GM12892 (cell line): ENCODE measurements around the gene KCNIP4.

Experiments used
- POLR2A ChIP-seq: IDR thresholded peaks from 2 replicates; pipeline ENCODE4 v1.6.1; 2011; ENCODE audit warnings: low read depth, low read length, control low read depth
- TAF1 ChIP-seq: IDR thresholded peaks from 2 replicates; pipeline ENCODE4 v1.6.1; 2011; ENCODE audit warnings: low read depth, mild to moderate bottlenecking, control low read depth, low read length, borderline replicate concordance

- TF ChIP-seq POLR2A (no peak), TAF1 (no peak)
These were observed 742.6 kb downstream of the KCNIP4 start for GRCh38 chr4:21205821-21206531.
